Measurements from ENCODE around the gene OR4X2. TPM values are rescaled to one million over a fixed set of nuclear protein-coding genes. Genes with fewer than 3 reads are reported as not detected.

The OR4X2 gene
- total and polyA plus RNA-seq, 10 of the 15 experiments (the other 5 are each of a cell fraction or from before 2014, with no cell fraction given): not detected

GRCh38 chr11:48207881-48208280 is 37.0 kb upstream of the OR4X2 start:
- ChIA-PET RAD21 (ENCODE audit: unreplicated experiment) (no interaction called here), SMC1A (ENCODE audit: uncharacterized antibody, unreplicated experiment) (no interaction called here), CTCF (no interaction called here), POLR2A (no interaction called here)
- FAIRE-seq: no peak
- Histone ChIP-seq H3K27ac (ENCODE audit: control insufficient read depth, insufficient read depth) (no peak overlapping the region), H3K36me3 (ENCODE audit: control insufficient read depth in 2 of 2, insufficient read depth in 2 of 2, low read length in 1 of 2) (no peaks in the 10 kb centered on the region), H3K4me1 (ENCODE audit: control insufficient read depth, insufficient read depth, low read length) (no peaks in the 10 kb centered on the region), H3K9ac (ENCODE audit: control insufficient read depth, insufficient read depth, low read length) (no peak overlapping the region), H3K9me3 (replicated peaks; ENCODE audit: control insufficient read depth, insufficient read depth, low read length) (no peaks in the 10 kb centered on the region), H4K20me1 (ENCODE audit: control insufficient read depth, insufficient read depth) (no peaks in the 10 kb centered on the region), H3K27me3 (replicated peaks in 1 of 2; ENCODE audit: control insufficient read depth in 2 of 2, insufficient read depth in 2 of 2, low read length in 1 of 2) (no peaks in the 10 kb centered on the region), H3K79me2 (ENCODE audit: control insufficient read depth, insufficient read depth, low read length) (no peaks in the 10 kb centered on the region), H3K4me2 (ENCODE audit: control insufficient read depth, insufficient read depth) (no peak overlapping the region), H2AFZ (ENCODE audit: control insufficient read depth, low read depth, low read length) (no peak overlapping the region), H3K4me3 (no peak overlapping the region)
- no peak for ATAC-seq
- in situ Hi-C loops (cut with MboI) (no loop called here), intact Hi-C loops (cut with micrococcal nuclease; ENCODE audit: unreplicated experiment) (no loop called here)
- no peak for DNase-seq (ENCODE audit: low read depth, low spot score)
- no TSS peak for BruUV-seq (replicated peaks)
- no peak for TF ChIP-seq SPI1 (IDR thresholded peaks at IDR 0.05; ENCODE audit: borderline replicate concordance, insufficient read depth, low read depth, low read length)
- no peak for TF ChIP-seq NFXL1 (IDR thresholded peaks at IDR 0.05; ENCODE audit: borderline replicate concordance)
- no peak for TF ChIP-seq HDAC6 (IDR thresholded peaks at IDR 0.05; ENCODE audit: unreplicated experiment)
- no peak for TF ChIP-seq ZNF24 (IDR thresholded peaks at IDR 0.05)
- 18% methylated on average over 2 of the region's 2 CpGs for WGBS (ENCODE audit: insufficient coverage, insufficient replicate concordance, low lambda C conversion rate, missing lambda C conversion rate)

GRCh38 chr11:48210052-48210451 is 34.9 kb upstream of the OR4X2 start:
- BruUV-seq (replicated peaks): no TSS peak
- ChIA-PET POLR2A (no interaction called here), CTCF (no interaction called here), SMC1A (ENCODE audit: uncharacterized antibody, unreplicated experiment) (no interaction called here), RAD21 (ENCODE audit: unreplicated experiment) (no interaction called here)
- Histone ChIP-seq H3K4me3 (no peak overlapping the region), H3K4me1 (ENCODE audit: control insufficient read depth, insufficient read depth, low read length) (no peaks in the 10 kb centered on the region), H4K20me1 (ENCODE audit: control insufficient read depth, insufficient read depth) (no peaks in the 10 kb centered on the region), H3K27ac (ENCODE audit: control insufficient read depth, insufficient read depth) (no peak overlapping the region), H3K4me2 (ENCODE audit: control insufficient read depth, insufficient read depth) (no peak overlapping the region), H3K36me3 (ENCODE audit: control insufficient read depth in 2 of 2, insufficient read depth in 2 of 2, low read length in 1 of 2) (no peaks in the 10 kb centered on the region), H3K27me3 (replicated peaks in 1 of 2; ENCODE audit: control insufficient read depth in 2 of 2, insufficient read depth in 2 of 2, low read length in 1 of 2) (no peaks in the 10 kb centered on the region), H3K9ac (ENCODE audit: control insufficient read depth, insufficient read depth, low read length) (no peak overlapping the region), H3K9me3 (replicated peaks; ENCODE audit: control insufficient read depth, insufficient read depth, low read length) (no peaks in the 10 kb centered on the region), H3K79me2 (ENCODE audit: control insufficient read depth, insufficient read depth, low read length) (no peaks in the 10 kb centered on the region), H2AFZ (ENCODE audit: control insufficient read depth, low read depth, low read length) (no peak overlapping the region)
- TF ChIP-seq SIN3A (IDR thresholded peaks at IDR 0.05; ENCODE audit: low read depth, low read length) (no peak), POU2F2 (IDR thresholded peaks at IDR 0.05; ENCODE audit: borderline replicate concordance, low read depth, low read length) (no peak), MTA2 (IDR thresholded peaks at IDR 0.05; ENCODE audit: low read depth) (no peak), NFYA (IDR thresholded peaks at IDR 0.05; ENCODE audit: borderline replicate concordance, low read depth, low read length) (no peak), ATF3 (IDR thresholded peaks at IDR 0.05; ENCODE audit: borderline replicate concordance, extremely low read depth, low read depth, low read length) (no peak), ZBTB4 (CRISPR knock-in tag; IDR thresholded peaks at IDR 0.05) (no peak), NFYB (IDR thresholded peaks at IDR 0.05; ENCODE audit: insufficient read depth, low read depth, low read length) (no peak), PAX8 (IDR thresholded peaks at IDR 0.05) (no peak)
- ATAC-seq (no peak), DNase-seq (ENCODE audit: low read depth, low spot score) (no peak), FAIRE-seq (no peak)
- 25% methylated on average over 7 of the region's 7 CpGs for WGBS (ENCODE audit: insufficient coverage, insufficient replicate concordance, low lambda C conversion rate, missing lambda C conversion rate)
- intact Hi-C loops (cut with micrococcal nuclease; ENCODE audit: unreplicated experiment) (no loop called here), in situ Hi-C loops (cut with MboI) (no loop called here)
